NCI-H510A treated with DMSO at 0.1 percent for 48 hours (cell line): ENCODE measurements around the gene DAB2.
"Not testable (repeated sequence)": the region's sequence is repeated elsewhere in the genome, so short reads cannot be mapped to it uniquely, and the experiment has no call there.

Experiments used
- DNase-seq: peaks from one replicate; lab custom pipeline; 2025; lab: John Stamatoyannopoulos, UW

DAB2 gene

DNA sequence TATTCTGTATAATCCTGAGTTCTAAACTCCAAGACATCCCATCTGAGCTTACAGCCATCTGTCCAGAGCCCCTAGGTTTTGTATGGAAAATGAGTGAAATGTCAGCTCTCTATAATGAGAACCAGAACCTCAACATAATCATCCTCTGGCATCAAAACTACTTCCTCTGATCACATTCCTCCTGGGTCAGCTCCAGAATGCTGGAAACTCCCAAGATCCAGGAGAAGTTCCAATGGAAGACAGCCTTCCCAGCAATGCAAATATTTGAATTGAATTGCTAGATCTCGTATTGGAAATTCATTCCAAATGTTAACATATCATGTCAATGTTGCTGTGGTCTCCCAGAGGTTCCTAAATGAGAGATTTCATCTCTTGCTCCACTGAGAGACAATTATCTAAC is 84.3 kb downstream of the DAB2 start:
- DNase-seq: no peak

DNA sequence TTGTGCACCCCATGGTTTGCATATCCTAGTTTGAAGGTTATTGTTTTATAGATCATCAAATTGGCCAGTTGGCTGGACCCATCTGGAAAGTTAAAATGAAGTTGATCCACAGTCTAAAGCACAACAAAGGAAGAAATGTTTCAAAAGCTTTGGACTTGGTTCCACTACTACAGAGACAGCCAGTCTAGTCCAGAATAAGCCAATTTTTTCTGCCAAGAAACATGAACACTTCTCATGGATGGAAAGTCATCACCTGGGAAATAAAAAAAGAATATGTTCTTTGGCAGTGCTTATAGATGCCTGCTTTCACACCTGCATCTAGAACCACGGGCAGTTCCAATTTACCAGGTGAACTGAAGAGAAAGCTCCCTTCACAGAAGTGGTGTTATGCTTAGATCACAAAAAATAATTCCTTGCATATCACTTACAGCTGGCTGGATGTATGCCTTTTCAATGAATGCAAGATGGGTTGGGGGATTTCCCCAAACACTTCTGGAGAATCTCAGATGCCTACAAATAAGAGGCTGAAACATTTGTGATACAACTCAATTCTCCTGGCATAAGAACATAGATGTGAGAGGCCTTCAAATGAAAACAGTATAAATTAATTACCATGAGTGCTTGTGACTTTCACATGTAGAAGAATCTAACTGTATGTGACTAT is 87.4 kb downstream of the DAB2 start:
- no peak for DNase-seq

DNA sequence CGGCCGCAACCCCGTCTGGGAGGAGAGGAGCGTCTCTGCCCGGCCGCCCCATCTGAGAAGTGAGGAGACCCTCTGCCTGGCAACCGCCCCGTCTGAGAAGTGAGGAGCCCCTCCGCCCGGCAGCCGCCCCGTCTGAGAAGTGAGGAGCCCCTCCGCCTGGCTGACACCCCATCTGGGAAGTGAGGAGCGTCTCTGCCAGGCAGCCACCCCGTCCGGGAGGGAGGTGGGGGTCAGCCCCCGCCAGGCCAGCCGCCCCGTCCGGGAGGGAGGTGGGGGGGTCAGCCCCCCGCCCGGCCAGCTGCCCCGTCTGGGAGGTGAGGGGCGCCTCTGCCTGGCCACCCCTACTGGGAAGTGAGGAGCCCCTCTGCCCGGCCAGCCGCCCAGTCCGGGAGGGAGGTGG is 90.5 kb downstream of the DAB2 start:
- not testable (repeated sequence) for DNase-seq

DNA sequence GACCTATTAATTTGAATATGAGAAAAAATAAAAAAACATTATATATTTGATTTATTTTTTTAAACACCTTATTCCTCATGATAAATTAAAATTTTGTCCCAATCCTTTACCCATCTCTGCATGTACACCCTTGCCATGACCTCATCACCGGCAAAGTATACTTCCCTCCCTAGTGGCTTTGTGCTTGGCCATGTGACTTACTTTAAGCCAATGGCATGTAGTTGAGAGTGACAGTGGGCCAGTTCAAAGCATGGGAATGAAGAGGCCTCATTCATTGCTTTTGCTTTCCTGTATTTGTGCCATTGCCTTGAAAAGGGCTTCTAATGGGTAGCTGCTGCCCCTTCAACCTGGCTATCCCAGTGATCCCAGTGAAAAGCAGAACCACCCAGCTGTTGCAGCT is 91.7 kb downstream of the DAB2 start:
- DNase-seq: no peak

DNA sequence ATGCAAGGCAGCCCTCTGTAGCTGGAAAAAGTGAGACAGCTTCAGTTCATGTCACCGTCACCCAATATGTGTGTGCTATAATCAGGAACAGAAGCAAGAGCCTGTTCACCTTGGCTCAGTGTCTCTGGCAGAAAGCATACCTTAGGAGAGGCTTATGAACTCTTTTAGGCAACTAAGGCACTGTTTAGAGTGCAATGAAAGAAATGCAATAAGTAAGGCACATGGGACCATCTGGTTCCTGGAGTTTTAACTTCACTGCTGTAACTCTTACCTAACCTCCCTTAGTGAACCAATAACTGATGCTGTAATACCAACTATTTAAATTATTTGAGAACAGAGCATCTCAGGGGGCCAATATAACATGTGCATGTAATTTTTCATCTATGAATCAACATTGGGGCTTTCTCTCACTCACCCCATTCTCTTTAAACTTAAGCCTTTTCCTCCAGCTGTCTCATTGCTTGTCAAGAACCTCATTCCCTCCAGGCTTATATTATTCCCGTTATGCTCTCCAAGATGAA is 92.9 kb downstream of the DAB2 start:
- no peak for DNase-seq

DNA sequence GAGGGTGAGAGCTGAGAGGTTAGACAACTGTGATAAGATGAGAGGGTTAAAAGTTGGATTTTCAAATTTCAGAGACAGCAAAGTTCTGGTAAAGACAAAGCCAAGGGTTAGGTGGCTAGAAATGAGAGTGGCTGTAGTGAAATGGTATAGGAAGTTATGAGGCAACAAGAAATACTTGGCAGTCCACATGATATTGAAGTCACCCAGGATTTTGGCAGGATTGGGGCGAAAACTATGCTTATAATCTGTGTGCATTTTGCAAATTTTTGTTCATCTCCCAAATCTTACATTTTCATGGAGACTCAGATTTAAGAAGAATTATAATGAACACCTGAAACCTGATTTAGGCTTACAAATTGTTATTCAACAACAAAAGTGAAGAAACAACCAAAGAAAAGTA is 96.0 kb downstream of the DAB2 start:
- no peak for DNase-seq

DNA sequence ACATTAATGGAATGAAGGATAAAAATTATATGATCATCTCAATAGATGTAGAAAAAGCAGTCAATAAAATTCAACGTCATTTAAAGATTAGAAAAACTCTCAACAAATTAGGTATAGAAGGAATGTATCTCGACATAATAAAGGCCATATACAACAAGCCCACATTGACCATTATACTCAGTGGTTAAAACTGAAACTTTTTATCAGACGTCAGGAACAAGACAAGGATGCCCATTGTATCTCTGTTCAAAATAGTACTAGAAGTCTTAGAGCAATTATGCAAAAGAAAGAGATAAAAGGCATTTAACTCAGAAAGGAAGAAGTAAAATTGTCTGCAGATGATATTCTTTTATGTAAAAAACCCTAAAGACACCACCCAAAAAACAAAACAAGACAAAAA is 101.2 kb downstream of the DAB2 start:
- DNase-seq: no peak
